Measurements from ENCODE around the gene TSPAN32. TPM values are rescaled to one million over a fixed set of nuclear protein-coding genes. Genes with fewer than 3 reads are reported as not detected.

TSPAN32 gene
- total RNA-seq, 1 experiment from 2014 or later, result not detected

DNA sequence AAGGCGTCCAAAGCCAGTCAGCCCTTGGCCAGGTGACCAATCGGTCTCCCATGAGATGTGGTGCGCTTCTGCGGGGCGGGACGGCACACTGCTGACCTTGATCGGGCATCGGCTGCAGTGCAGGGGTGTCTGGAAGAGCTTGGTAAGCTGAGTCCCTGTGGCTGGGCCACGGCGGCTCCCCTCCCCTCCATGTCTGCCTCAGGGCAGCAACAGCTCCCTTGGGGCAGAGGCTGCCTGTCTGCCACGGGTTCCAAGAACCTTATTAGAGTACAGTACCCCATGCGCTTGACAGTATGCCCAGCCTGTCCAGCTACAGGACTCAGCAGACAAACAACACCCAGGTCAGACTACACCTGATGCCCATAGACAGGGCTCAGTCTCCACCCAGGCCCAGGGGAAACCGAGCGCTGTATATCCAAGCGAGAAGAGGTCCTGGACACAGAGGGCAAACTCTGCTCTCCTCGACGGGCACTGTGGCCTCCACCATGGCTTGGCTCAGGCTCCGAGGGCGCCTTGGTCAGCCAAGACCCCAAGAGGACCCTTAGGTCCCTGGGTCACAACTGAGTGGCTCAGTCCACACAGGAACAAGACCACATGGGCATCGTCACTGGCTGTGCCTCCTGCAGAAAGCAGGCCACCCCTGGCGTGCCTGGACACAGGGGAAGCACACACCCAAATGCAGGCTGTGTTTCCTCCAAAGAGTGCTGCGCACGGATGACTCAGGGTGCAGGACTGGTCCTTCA is 18.9 kb downstream of the TSPAN32 start:
- no peak overlapping the region for H3K4me3 ChIP-seq (ENCODE audit: low read depth, low read length, poor library complexity, severe bottlenecking)
- intact Hi-C loops (cut with micrococcal nuclease; ENCODE audit: unreplicated experiment), result no loop called here
- DNase-seq (ENCODE audit: low spot score), result no peak
- ChIA-PET CTCF (no interaction called here), POLR2A (ENCODE audit: low non-redundant PET) (no interaction called here)
- no TSS peak for BruUV-seq (replicated peaks)
- no peaks in the 10 kb centered on the region for H3K9me3 ChIP-seq (ENCODE audit: low read depth, low read length, poor library complexity, severe bottlenecking)
- no peaks in the 10 kb centered on the region for H3K4me1 ChIP-seq (ENCODE audit: insufficient read depth, low read length, poor library complexity, severe bottlenecking)
- H3K27me3 ChIP-seq (replicated peaks; ENCODE audit: insufficient read depth, low read depth, low read length, poor library complexity), result no peaks in the 10 kb centered on the region
- TF ChIP-seq, protein P1, sequence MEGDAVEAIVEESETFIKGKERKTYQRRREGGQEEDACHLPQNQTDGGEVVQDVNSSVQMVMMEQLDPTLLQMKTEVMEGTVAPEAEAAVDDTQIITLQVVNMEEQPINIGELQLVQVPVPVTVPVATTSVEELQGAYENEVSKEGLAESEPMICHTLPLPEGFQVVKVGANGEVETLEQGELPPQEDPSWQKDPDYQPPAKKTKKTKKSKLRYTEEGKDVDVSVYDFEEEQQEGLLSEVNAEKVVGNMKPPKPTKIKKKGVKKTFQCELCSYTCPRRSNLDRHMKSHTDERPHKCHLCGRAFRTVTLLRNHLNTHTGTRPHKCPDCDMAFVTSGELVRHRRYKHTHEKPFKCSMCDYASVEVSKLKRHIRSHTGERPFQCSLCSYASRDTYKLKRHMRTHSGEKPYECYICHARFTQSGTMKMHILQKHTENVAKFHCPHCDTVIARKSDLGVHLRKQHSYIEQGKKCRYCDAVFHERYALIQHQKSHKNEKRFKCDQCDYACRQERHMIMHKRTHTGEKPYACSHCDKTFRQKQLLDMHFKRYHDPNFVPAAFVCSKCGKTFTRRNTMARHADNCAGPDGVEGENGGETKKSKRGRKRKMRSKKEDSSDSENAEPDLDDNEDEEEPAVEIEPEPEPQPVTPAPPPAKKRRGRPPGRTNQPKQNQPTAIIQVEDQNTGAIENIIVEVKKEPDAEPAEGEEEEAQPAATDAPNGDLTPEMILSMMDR (conservative IDR thresholded peaks at IDR 0.05; ENCODE audit: low read depth, low read length), result no peak
- TF ChIP-seq EZH2 (IDR thresholded peaks at IDR 0.05; ENCODE audit: borderline replicate concordance, low read depth, low read length, poor library complexity, severe bottlenecking), result no peak
- no peaks in the 10 kb centered on the region for H3K36me3 ChIP-seq (ENCODE audit: insufficient read depth, low read length, poor library complexity, severe bottlenecking)
- H3K27ac ChIP-seq (ENCODE audit: low read depth, low read length, poor library complexity, severe bottlenecking), result no peak overlapping the region

DNA sequence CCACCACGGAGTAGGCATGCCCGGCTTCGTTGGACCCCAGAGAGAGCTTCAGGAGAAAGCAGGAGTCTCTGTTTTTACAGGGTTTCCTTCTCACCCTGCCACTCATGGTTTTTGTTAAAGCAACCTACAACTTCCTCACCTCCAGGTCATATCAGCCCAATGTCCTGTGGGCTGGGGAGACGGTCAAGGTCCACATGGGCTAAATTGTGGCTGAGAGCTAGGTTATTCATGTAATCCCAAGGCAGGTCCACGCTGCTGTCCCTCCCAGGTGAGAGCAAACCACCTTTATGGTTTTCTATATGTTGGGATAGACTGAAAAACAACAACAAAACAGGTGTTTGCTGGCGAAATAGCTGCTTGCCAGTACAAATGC is 19.5 kb downstream of the TSPAN32 start:
- POLR2A ChIA-PET (ENCODE audit: low non-redundant PET), result no interaction called here
- H3K4me1 ChIP-seq (ENCODE audit: insufficient read depth, low read length, poor library complexity, severe bottlenecking), result no peaks in the 10 kb centered on the region
- TF ChIP-seq EZH2 (IDR thresholded peaks at IDR 0.05; ENCODE audit: borderline replicate concordance, low read depth, low read length, poor library complexity, severe bottlenecking), result no peak
- TF ChIP-seq, protein P1 (conservative IDR thresholded peaks at IDR 0.05; ENCODE audit: low read depth, low read length), result no peak
- intact Hi-C loops (cut with micrococcal nuclease; ENCODE audit: unreplicated experiment), result no loop called here
- BruUV-seq (replicated peaks), result no TSS peak
- H3K27ac ChIP-seq (ENCODE audit: low read depth, low read length, poor library complexity, severe bottlenecking), result no peak overlapping the region
- H3K27me3 ChIP-seq (replicated peaks; ENCODE audit: insufficient read depth, low read depth, low read length, poor library complexity), result no peaks in the 10 kb centered on the region
- H3K36me3 ChIP-seq (ENCODE audit: insufficient read depth, low read length, poor library complexity, severe bottlenecking), result no peaks in the 10 kb centered on the region
- no peak for DNase-seq (ENCODE audit: low spot score)
- H3K4me3 ChIP-seq (ENCODE audit: low read depth, low read length, poor library complexity, severe bottlenecking), result no peak overlapping the region
- CTCF ChIA-PET, result no interaction called here
- no peaks in the 10 kb centered on the region for H3K9me3 ChIP-seq (ENCODE audit: low read depth, low read length, poor library complexity, severe bottlenecking)

DNA sequence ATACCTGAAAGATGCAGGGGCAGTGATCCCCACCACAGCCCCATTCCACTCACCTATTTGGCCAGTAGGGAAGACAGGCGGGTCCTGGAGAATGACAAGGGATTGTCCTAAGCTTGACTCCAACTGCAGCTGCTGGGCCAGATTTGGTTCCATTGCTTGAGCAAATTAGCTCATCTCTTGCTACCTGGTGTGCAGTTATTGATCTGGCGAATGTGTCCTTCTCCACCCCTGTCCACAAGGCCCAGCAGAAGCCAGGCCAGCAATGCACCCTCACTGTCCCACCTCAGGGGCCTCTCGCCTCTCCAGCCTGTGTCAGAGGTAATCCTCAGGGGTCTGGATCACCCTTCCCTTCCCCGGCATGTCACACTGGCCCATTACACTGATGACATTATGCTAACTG is 23.3 kb downstream of the TSPAN32 start:
- no peaks in the 10 kb centered on the region for H3K4me1 ChIP-seq (ENCODE audit: insufficient read depth, low read length, poor library complexity, severe bottlenecking)
- intact Hi-C loops (cut with micrococcal nuclease; ENCODE audit: unreplicated experiment), result no loop called here
- H3K4me3 ChIP-seq (ENCODE audit: low read depth, low read length, poor library complexity, severe bottlenecking), result no peak overlapping the region
- H3K27ac ChIP-seq (ENCODE audit: low read depth, low read length, poor library complexity, severe bottlenecking), result no peak overlapping the region
- no TSS peak for BruUV-seq (replicated peaks)
- no peaks in the 10 kb centered on the region for H3K9me3 ChIP-seq (ENCODE audit: low read depth, low read length, poor library complexity, severe bottlenecking)
- CTCF ChIA-PET, result no interaction called here
- DNase-seq (ENCODE audit: low spot score), result no peak
- no peaks in the 10 kb centered on the region for H3K36me3 ChIP-seq (ENCODE audit: insufficient read depth, low read length, poor library complexity, severe bottlenecking)
- POLR2A ChIA-PET (ENCODE audit: low non-redundant PET), result no interaction called here
- no peaks in the 10 kb centered on the region for H3K27me3 ChIP-seq (replicated peaks; ENCODE audit: insufficient read depth, low read depth, low read length, poor library complexity)
- TF ChIP-seq EZH2 (IDR thresholded peaks at IDR 0.05; ENCODE audit: borderline replicate concordance, low read depth, low read length, poor library complexity, severe bottlenecking), result no peak
- TF ChIP-seq, protein P1 (conservative IDR thresholded peaks at IDR 0.05; ENCODE audit: low read depth, low read length), result no peak

Data from A673 (cell line).